NCI-H128 (cell line): ENCODE results near the gene MYCBP2.
"Not testable (repeated sequence)": the region's sequence is repeated elsewhere in the genome, so short reads cannot be mapped to it uniquely, and the experiment has no call there.

Experiments used
- DNase-seq: peaks from one replicate; lab custom pipeline; 2025; ENCODE audit not compliant: unreplicated experiment; lab: John Stamatoyannopoulos, UW

The MYCBP2 gene

GRCh38 chr13:77215543-77215942 lies 111.4 kb downstream of the MYCBP2 start:
- DNase-seq: no peak

GRCh38 chr13:77213644-77214043 lies 113.2 kb downstream of the MYCBP2 start:
- DNase-seq: no peak

- no peak for DNase-seq
Measured at GRCh38 chr13:77207943-77208342, 119.0 kb downstream of the MYCBP2 start.

GRCh38 chr13:77198995-77199394 lies 127.9 kb downstream of the MYCBP2 start:
- DNase-seq: not testable (repeated sequence)

GRCh38 chr13:77196052-77196618 lies 130.8 kb downstream of the MYCBP2 start:
- no peak for DNase-seq

- DNase-seq: no peak
Measured at GRCh38 chr13:77190349-77190958, 136.4 kb downstream of the MYCBP2 start.

GRCh38 chr13:77185721-77186120 lies 141.2 kb downstream of the MYCBP2 start:
- no peak for DNase-seq

GRCh38 chr13:77184455-77184854 lies 142.4 kb downstream of the MYCBP2 start:
- no peak for DNase-seq

- DNase-seq: no peak
Measured at GRCh38 chr13:77180011-77180410, 146.9 kb downstream of the MYCBP2 start.

GRCh38 chr13:77177646-77178045 lies 149.2 kb downstream of the MYCBP2 start:
- DNase-seq: no peak

- DNase-seq: no peak
Measured at GRCh38 chr13:77176350-77176749, 150.5 kb downstream of the MYCBP2 start.

- no peak for DNase-seq
Measured at GRCh38 chr13:77172650-77173049, 154.2 kb downstream of the MYCBP2 start.

- DNase-seq: no peak
Measured at GRCh38 chr13:77171451-77171850, 155.4 kb downstream of the MYCBP2 start.

GRCh38 chr13:77168237-77168636 lies 158.7 kb downstream of the MYCBP2 start:
- no peak for DNase-seq

GRCh38 chr13:77150651-77151050 lies 176.2 kb downstream of the MYCBP2 start:
- DNase-seq: no peak

GRCh38 chr13:77143431-77143830 lies 183.5 kb downstream of the MYCBP2 start:
- DNase-seq: no peak

- DNase-seq: no peak
Measured at GRCh38 chr13:77139306-77139705, 187.6 kb downstream of the MYCBP2 start.

GRCh38 chr13:77138813-77139212 lies 188.1 kb downstream of the MYCBP2 start:
- DNase-seq: no peak

GRCh38 chr13:77136902-77137420 lies 189.9 kb downstream of the MYCBP2 start:
- DNase-seq: no peak

GRCh38 chr13:77124423-77124822 lies 202.5 kb downstream of the MYCBP2 start:
- DNase-seq: no peak

- DNase-seq: no peak
Measured at GRCh38 chr13:77118134-77118533, 208.8 kb downstream of the MYCBP2 start.

- DNase-seq: no peak
Measured at GRCh38 chr13:77114271-77114670, 212.6 kb downstream of the MYCBP2 start.

GRCh38 chr13:77113496-77113895 lies 213.4 kb downstream of the MYCBP2 start:
- DNase-seq: no peak
